WTC11 (cell line): ENCODE data around the gene TMEM184A. TPM values are rescaled to one million over a fixed set of nuclear protein-coding genes. Genes with fewer than 3 reads are reported as not detected.

Experiments
- ATAC-seq: fragments of 200-7000 bp; cut with Tn5 transposase; 2 replicates; pipeline ENCODE4 v1.10.0; 2021; ENCODE audit warnings: mild to moderate bottlenecking, moderate library complexity
- CTCF ChIA-PET: fragments of 300-600 bp; sonication (Branson Sonifier 250); formaldehyde crosslinking; loops from one replicate; lab custom pipeline; 2021; ENCODE audit warnings: antibody characterized with exemption; lab: Charles Lee
- POLR2A ChIA-PET: fragments of 350-600 bp; sonication (Branson Sonifier 250); formaldehyde crosslinking; loops from one replicate; lab custom pipeline; 2021; ENCODE audit warnings: antibody characterized with exemption; lab: Charles Lee
- DNase-seq: peaks from one replicate; pipeline ENCODE4 v3.0.0; 2021; ENCODE audit warnings: low spot score
- H3K27ac Mint-ChIP-seq: 2 replicates; pipeline ENCODE4 v1.8.0; 2021; ENCODE audit warnings: mixed read lengths
- H3K27me3 Mint-ChIP-seq: 2 replicates; pipeline ENCODE4 v1.8.0; 2021; ENCODE audit warnings: low read depth, mild to moderate bottlenecking, moderate library complexity, mixed read lengths
- H3K36me3 Mint-ChIP-seq: 2 replicates; pipeline ENCODE4 v1.8.0; 2021; ENCODE audit warnings: mixed read lengths
- H3K4me1 Mint-ChIP-seq: 2 replicates; pipeline ENCODE4 v1.8.0; 2022; ENCODE audit warnings: mixed read lengths
- H3K4me3 Mint-ChIP-seq: 2 replicates; pipeline ENCODE4 v1.8.0; 2021; ENCODE audit warnings: mild to moderate bottlenecking, moderate library complexity, mixed read lengths
- H3K9me3 Mint-ChIP-seq: 2 replicates; pipeline ENCODE4 v1.8.0; 2021; ENCODE audit warnings: mixed read lengths
- ATF1 ChIP-seq: sonication (generic); formaldehyde crosslinking; IDR thresholded peaks from 2 replicates; pipeline ENCODE4 v1.8.1; 2023; ENCODE audit warnings: mild to moderate bottlenecking, moderate library complexity, missing genetic modification reagents
- CTCF ChIP-seq: fragments of 200-600 bp; IDR thresholded peaks from 2 replicates; pipeline ENCODE4 v1.8.0; 2022; ENCODE audit warnings: antibody characterized with exemption
- E2F1 ChIP-seq: sonication (generic); formaldehyde crosslinking; IDR thresholded peaks from 2 replicates; pipeline ENCODE4 v1.8.0; 2022; ENCODE audit warnings: mild to moderate bottlenecking, missing genetic modification reagents
- E2F4 ChIP-seq: sonication (generic); formaldehyde crosslinking; IDR thresholded peaks from 2 replicates; pipeline ENCODE4 v1.8.1; 2022; ENCODE audit warnings: low read depth, mild to moderate bottlenecking, moderate library complexity, missing genetic modification reagents, borderline replicate concordance
- ERG ChIP-seq: fragments of 250-450 bp; sonication (Bioruptor Pico); IDR thresholded peaks from 2 replicates; pipeline ENCODE4 v1.8.0; 2021; ENCODE audit warnings: mild to moderate bottlenecking
- GTF2I ChIP-seq: fragments of 250-450 bp; sonication (Bioruptor Pico); conservative IDR thresholded peaks from 2 replicates; pipeline ENCODE4 v1.4.0; 2021; ENCODE audit warnings: mild to moderate bottlenecking
- OVOL2 ChIP-seq: fragments of 250-450 bp; sonication (Bioruptor Pico); IDR thresholded peaks from 2 replicates; pipeline ENCODE4 v1.9.0; 2021; ENCODE audit warnings: mild to moderate bottlenecking, borderline replicate concordance
- RELA ChIP-seq: sonication (generic); formaldehyde crosslinking; IDR thresholded peaks from 2 replicates; pipeline ENCODE4 v1.8.1; 2022; ENCODE audit warnings: missing genetic modification reagents, mild to moderate bottlenecking, borderline replicate concordance
- RORB ChIP-seq: fragments of 250-450 bp; sonication (Bioruptor Pico); IDR thresholded peaks from 2 replicates; pipeline ENCODE4 v1.9.0; 2021; ENCODE audit warnings: mild to moderate bottlenecking
- TEAD1 ChIP-seq: sonication (generic); formaldehyde crosslinking; IDR thresholded peaks from 2 replicates; pipeline ENCODE4 v1.8.0; 2022; ENCODE audit warnings: mild to moderate bottlenecking, missing genetic modification reagents
- TEAD4 ChIP-seq: sonication (generic); formaldehyde crosslinking; IDR thresholded peaks from 2 replicates; pipeline ENCODE4 v1.8.0; 2022; ENCODE audit warnings: mild to moderate bottlenecking, missing genetic modification reagents
- USF2 ChIP-seq: sonication (generic); formaldehyde crosslinking; IDR thresholded peaks from 2 replicates; pipeline ENCODE4 v1.8.1; 2023; ENCODE audit warnings: mild to moderate bottlenecking, missing genetic modification reagents, moderate library complexity
- ZMAT4 ChIP-seq: fragments of 250-450 bp; sonication (Bioruptor Pico); IDR thresholded peaks from 2 replicates; pipeline ENCODE4 v1.9.0; 2021; ENCODE audit warnings: mild to moderate bottlenecking
- ZNF281 ChIP-seq: sonication (generic); formaldehyde crosslinking; IDR thresholded peaks from 2 replicates; pipeline ENCODE4 v1.8.0; 2023; ENCODE audit warnings: mild to moderate bottlenecking, missing genetic modification reagents
- ZNF317 ChIP-seq: sonication (generic); formaldehyde crosslinking; IDR thresholded peaks from 2 replicates; pipeline ENCODE4 v1.8.1; 2023; ENCODE audit warnings: low read depth, mild to moderate bottlenecking, moderate library complexity, missing genetic modification reagents, borderline replicate concordance
- ZNF425 ChIP-seq: fragments of 250-450 bp; sonication (Bioruptor Pico); conservative IDR thresholded peaks from 2 replicates; pipeline ENCODE4 v1.9.0; 2021; ENCODE audit warnings: mild to moderate bottlenecking
- ZNF671 ChIP-seq: fragments of 250-450 bp; sonication (Bioruptor Pico); IDR thresholded peaks from 2 replicates; pipeline ENCODE4 v1.8.0; 2021; ENCODE audit warnings: mild to moderate bottlenecking
- total RNA-seq: library from RNA; stranded (reverse); gene quantifications from 3 replicates; pipeline ENCODE4 v1.2.3, GENCODE V29; 2021

The TMEM184A gene
- total RNA-seq, 1 experiment from 2014 or later: 1.4 TPM

- TF ChIP-seq USF2 (CRISPR knock-in tag) (no peak), E2F4 (CRISPR knock-in tag) (no peak), ATF1 (CRISPR knock-in tag) (no peak), TEAD1 (no peak), RELA (CRISPR knock-in tag) (no peak)
- TF ChIP-seq, all 79 proteins: peak for 0
Observed at GRCh38 chr7:1494447-1494846, 61.6 kb downstream of the TMEM184A start (continued).

GRCh38 chr7:1493571-1493970 lies 62.4 kb downstream of the TMEM184A start:
- ChIA-PET POLR2A (no interaction called here), CTCF (interaction anchor here (0.7 to 1.6 kb wide), 2 partner anchors 19 to 74 kb away, joined by 3 to 4 read pairs; no protein-coding TSS in a partner anchor)
- no peak overlapping the region for H3K27ac Mint-ChIP-seq
- H3K36me3 Mint-ChIP-seq: peaks cover 41% of the 10 kb centered on the region
- TF ChIP-seq ZMAT4 (CRISPR knock-in tag) (no peak), TEAD4 (no peak), ZNF425 (no peak), ZNF317 (CRISPR knock-in tag) (no peak), ZNF671 (no peak), ERG (CRISPR knock-in tag) (no peak), CTCF (no peak), E2F1 (CRISPR knock-in tag) (no peak), TEAD1 (no peak), ZNF281 (CRISPR knock-in tag) (no peak), RORB (CRISPR knock-in tag) (no peak), GTF2I (CRISPR knock-in tag) (no peak), OVOL2 (CRISPR knock-in tag) (no peak)
- H3K4me1 Mint-ChIP-seq: no peaks in the 10 kb centered on the region
- H3K4me3 Mint-ChIP-seq: no peak overlapping the region
- H3K27me3 Mint-ChIP-seq: no peaks in the 10 kb centered on the region
- DNase-seq (no peak), ATAC-seq (no peak)
- no peaks in the 10 kb centered on the region for H3K9me3 Mint-ChIP-seq
